ENCODE results near the gene SUPT20H.

SUPT20H gene

DNA sequence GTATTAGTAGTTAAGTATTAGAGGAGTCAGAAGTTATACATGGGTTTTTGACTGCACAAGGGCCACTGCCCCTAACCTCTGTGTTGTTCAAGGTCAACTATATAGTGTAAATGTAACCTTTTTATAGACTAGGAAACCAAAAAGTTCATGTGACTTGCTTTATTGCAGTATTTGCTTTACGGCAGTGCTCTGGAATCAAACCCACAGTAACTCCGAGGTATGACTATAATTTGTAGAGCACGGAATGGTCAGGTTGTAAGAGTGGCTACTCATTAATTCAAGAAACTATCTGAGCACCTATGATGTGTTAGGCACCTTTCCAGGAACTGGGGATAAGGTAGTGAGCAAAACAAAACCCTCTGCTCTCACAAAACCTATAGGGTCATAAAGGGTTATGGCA, 22.2 kb downstream of the SUPT20H start:
- ChIA-PET POLR2A (no interaction called here), CTCF (no interaction called here)
- Histone ChIP-seq H3K9me3 (ENCODE audit: control insufficient read depth, insufficient read depth, low read depth, low read length) (no peaks in the 10 kb centered on the region), H3K4me1 (ENCODE audit: control insufficient read depth, insufficient read depth, low read length) (no peaks in the 10 kb centered on the region), H3K36me3 (ENCODE audit: control insufficient read depth in 2 of 2, insufficient read depth in 1 of 2, low read length in 2 of 2) (peaks cover 42 to 85% of the 10 kb centered on the region in 2 experiments), H3K27ac (ENCODE audit: extremely low read depth, low read depth, low read length) (no peak overlapping the region), H3K4me3 (ENCODE audit: low read depth, low read length) (no peak overlapping the region)
- TF ChIP-seq ZNF140 (tag by site-specific recombination; IDR thresholded peaks at IDR 0.05) (no peak), ZNF629 (tag by site-specific recombination; IDR thresholded peaks at IDR 0.05) (no peak), ZNF677 (tag by site-specific recombination; IDR thresholded peaks at IDR 0.05) (no peak), TCF7L2 (IDR thresholded peaks at IDR 0.05; ENCODE audit: borderline replicate concordance, low read depth, low read length) (no peak), BCL11B (tag by site-specific recombination; IDR thresholded peaks at IDR 0.05; ENCODE audit: low read depth) (no peak), ZNF211 (tag by site-specific recombination; IDR thresholded peaks at IDR 0.05; ENCODE audit: low read depth) (no peak), RBAK (tag by site-specific recombination; IDR thresholded peaks at IDR 0.05) (no peak), ZNF544 (tag by site-specific recombination; IDR thresholded peaks at IDR 0.05) (no peak), ZNF561 (tag by site-specific recombination; IDR thresholded peaks at IDR 0.05; ENCODE audit: borderline replicate concordance) (no peak), ZNF341 (tag by site-specific recombination; IDR thresholded peaks at IDR 0.05; ENCODE audit: low read depth) (no peak), ZNF266 (tag by site-specific recombination; IDR thresholded peaks at IDR 0.05; ENCODE audit: low read depth) (no peak)
- TF ChIP-seq, protein P1, sequence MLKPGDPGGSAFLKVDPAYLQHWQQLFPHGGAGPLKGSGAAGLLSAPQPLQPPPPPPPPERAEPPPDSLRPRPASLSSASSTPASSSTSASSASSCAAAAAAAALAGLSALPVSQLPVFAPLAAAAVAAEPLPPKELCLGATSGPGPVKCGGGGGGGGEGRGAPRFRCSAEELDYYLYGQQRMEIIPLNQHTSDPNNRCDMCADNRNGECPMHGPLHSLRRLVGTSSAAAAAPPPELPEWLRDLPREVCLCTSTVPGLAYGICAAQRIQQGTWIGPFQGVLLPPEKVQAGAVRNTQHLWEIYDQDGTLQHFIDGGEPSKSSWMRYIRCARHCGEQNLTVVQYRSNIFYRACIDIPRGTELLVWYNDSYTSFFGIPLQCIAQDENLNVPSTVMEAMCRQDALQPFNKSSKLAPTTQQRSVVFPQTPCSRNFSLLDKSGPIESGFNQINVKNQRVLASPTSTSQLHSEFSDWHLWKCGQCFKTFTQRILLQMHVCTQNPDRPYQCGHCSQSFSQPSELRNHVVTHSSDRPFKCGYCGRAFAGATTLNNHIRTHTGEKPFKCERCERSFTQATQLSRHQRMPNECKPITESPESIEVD (tag by site-specific recombination; IDR thresholded peaks at IDR 0.05), result no peak

- Histone ChIP-seq H3K27ac (ENCODE audit: extremely low read depth, low read depth, low read length) (no peak overlapping the region), H3K4me1 (ENCODE audit: control insufficient read depth, insufficient read depth, low read length) (no peaks in the 10 kb centered on the region), H3K4me3 (ENCODE audit: low read depth, low read length) (no peak overlapping the region), H3K9me3 (ENCODE audit: control insufficient read depth, insufficient read depth, low read depth, low read length) (no peaks in the 10 kb centered on the region), H3K36me3 (ENCODE audit: control insufficient read depth in 2 of 2, insufficient read depth in 1 of 2, low read length in 2 of 2) (peaks cover 63 to 73% of the 10 kb centered on the region in 2 experiments)
- ChIA-PET POLR2A (no interaction called here), CTCF (no interaction called here)
- TF ChIP-seq, protein P2, sequence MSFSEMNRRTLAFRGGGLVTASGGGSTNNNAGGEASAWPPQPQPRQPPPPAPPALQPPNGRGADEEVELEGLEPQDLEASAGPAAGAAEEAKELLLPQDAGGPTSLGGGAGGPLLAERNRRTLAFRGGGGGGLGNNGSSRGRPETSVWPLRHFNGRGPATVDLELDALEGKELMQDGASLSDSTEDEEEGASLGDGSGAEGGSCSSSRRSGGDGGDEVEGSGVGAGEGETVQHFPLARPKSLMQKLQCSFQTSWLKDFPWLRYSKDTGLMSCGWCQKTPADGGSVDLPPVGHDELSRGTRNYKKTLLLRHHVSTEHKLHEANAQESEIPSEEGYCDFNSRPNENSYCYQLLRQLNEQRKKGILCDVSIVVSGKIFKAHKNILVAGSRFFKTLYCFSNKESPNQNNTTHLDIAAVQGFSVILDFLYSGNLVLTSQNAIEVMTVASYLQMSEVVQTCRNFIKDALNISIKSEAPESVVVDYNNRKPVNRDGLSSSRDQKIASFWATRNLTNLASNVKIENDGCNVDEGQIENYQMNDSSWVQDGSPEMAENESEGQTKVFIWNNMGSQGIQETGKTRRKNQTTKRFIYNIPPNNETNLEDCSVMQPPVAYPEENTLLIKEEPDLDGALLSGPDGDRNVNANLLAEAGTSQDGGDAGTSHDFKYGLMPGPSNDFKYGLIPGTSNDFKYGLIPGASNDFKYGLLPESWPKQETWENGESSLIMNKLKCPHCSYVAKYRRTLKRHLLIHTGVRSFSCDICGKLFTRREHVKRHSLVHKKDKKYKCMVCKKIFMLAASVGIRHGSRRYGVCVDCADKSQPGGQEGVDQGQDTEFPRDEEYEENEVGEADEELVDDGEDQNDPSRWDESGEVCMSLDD (tag by site-specific recombination; IDR thresholded peaks at IDR 0.05), result no peak
- TF ChIP-seq SP2 (tag by site-specific recombination; IDR thresholded peaks at IDR 0.05) (no peak), ZNF394 (tag by site-specific recombination; IDR thresholded peaks at IDR 0.05; ENCODE audit: borderline replicate concordance) (no peak), ZBTB1 (tag by site-specific recombination; IDR thresholded peaks at IDR 0.05) (no peak), ZNF266 (tag by site-specific recombination; IDR thresholded peaks at IDR 0.05; ENCODE audit: low read depth) (no peak), ZNF585B (tag by site-specific recombination; IDR thresholded peaks at IDR 0.05) (no peak), YY2 (tag by site-specific recombination; IDR thresholded peaks at IDR 0.05) (no peak), ZNF600 (tag by site-specific recombination; IDR thresholded peaks at IDR 0.05) (no peak), YY1 (tag by site-specific recombination; IDR thresholded peaks at IDR 0.05) (no peak), ZXDB (tag by site-specific recombination; IDR thresholded peaks at IDR 0.05) (no peak), ZBTB7A (tag by site-specific recombination; IDR thresholded peaks at IDR 0.05; ENCODE audit: low read depth) (no peak), ZNF701 (tag by site-specific recombination; IDR thresholded peaks at IDR 0.05) (no peak), ZFP69B (tag by site-specific recombination; IDR thresholded peaks at IDR 0.05) (no peak)
- TF ChIP-seq, protein P3, sequence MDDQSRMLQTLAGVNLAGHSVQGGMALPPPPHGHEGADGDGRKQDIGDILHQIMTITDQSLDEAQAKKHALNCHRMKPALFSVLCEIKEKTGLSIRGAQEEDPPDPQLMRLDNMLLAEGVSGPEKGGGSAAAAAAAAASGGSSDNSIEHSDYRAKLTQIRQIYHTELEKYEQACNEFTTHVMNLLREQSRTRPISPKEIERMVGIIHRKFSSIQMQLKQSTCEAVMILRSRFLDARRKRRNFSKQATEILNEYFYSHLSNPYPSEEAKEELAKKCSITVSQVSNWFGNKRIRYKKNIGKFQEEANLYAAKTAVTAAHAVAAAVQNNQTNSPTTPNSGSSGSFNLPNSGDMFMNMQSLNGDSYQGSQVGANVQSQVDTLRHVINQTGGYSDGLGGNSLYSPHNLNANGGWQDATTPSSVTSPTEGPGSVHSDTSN (CRISPR knock-in tag; IDR thresholded peaks at IDR 0.05), result no peak
- TF ChIP-seq, protein P4, sequence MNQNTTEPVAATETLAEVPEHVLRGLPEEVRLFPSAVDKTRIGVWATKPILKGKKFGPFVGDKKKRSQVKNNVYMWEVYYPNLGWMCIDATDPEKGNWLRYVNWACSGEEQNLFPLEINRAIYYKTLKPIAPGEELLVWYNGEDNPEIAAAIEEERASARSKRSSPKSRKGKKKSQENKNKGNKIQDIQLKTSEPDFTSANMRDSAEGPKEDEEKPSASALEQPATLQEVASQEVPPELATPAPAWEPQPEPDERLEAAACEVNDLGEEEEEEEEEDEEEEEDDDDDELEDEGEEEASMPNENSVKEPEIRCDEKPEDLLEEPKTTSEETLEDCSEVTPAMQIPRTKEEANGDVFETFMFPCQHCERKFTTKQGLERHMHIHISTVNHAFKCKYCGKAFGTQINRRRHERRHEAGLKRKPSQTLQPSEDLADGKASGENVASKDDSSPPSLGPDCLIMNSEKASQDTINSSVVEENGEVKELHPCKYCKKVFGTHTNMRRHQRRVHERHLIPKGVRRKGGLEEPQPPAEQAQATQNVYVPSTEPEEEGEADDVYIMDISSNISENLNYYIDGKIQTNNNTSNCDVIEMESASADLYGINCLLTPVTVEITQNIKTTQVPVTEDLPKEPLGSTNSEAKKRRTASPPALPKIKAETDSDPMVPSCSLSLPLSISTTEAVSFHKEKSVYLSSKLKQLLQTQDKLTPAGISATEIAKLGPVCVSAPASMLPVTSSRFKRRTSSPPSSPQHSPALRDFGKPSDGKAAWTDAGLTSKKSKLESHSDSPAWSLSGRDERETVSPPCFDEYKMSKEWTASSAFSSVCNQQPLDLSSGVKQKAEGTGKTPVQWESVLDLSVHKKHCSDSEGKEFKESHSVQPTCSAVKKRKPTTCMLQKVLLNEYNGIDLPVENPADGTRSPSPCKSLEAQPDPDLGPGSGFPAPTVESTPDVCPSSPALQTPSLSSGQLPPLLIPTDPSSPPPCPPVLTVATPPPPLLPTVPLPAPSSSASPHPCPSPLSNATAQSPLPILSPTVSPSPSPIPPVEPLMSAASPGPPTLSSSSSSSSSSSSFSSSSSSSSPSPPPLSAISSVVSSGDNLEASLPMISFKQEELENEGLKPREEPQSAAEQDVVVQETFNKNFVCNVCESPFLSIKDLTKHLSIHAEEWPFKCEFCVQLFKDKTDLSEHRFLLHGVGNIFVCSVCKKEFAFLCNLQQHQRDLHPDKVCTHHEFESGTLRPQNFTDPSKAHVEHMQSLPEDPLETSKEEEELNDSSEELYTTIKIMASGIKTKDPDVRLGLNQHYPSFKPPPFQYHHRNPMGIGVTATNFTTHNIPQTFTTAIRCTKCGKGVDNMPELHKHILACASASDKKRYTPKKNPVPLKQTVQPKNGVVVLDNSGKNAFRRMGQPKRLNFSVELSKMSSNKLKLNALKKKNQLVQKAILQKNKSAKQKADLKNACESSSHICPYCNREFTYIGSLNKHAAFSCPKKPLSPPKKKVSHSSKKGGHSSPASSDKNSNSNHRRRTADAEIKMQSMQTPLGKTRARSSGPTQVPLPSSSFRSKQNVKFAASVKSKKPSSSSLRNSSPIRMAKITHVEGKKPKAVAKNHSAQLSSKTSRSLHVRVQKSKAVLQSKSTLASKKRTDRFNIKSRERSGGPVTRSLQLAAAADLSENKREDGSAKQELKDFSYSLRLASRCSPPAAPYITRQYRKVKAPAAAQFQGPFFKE (tag by site-specific recombination; IDR thresholded peaks at IDR 0.05; ENCODE audit: borderline replicate concordance), result no peak
Measured at GRCh38 chr13:37029617-37030016, 29.9 kb downstream of the SUPT20H start.

Data from HEK293 (cell line).